Eye (tissue), 1 donor: ENCODE data around the gene AHR.
A peak's percentile ranks its signal among the peaks of the same experiment; 100 is the strongest.
"Not testable (repeated sequence)": the region's sequence is repeated elsewhere in the genome, so short reads cannot be mapped to it uniquely, and the experiment has no call there.

ENCODE experiments used
- DNase-seq: peaks from one replicate; pipeline ENCODE4 v3.0.0-alpha.2; 2015

Gene AHR

GRCh38 chr7:17382408-17383354 lies 84.2 kb downstream of the AHR start:
- DNase-seq, result not testable (repeated sequence)

GRCh38 chr7:17384400-17384799 lies 85.9 kb downstream of the AHR start:
- no peak for DNase-seq

GRCh38 chr7:17385612-17386011 lies 87.2 kb downstream of the AHR start:
- no peak for DNase-seq

- DNase-seq, result no peak
Observed at GRCh38 chr7:17390392-17390791, 91.9 kb downstream of the AHR start.

GRCh38 chr7:17391366-17391765 lies 92.9 kb downstream of the AHR start:
- DNase-seq, result no peak

- peak; percentile 40 for DNase-seq
Observed at GRCh38 chr7:17392846-17393245, 94.4 kb downstream of the AHR start.

GRCh38 chr7:17394563-17394962 lies 96.1 kb downstream of the AHR start:
- DNase-seq, result not testable (repeated sequence)
